Measurements from ENCODE around the gene SLC23A1. TPM values are rescaled to one million over a fixed set of nuclear protein-coding genes. Genes with fewer than 3 reads are reported as not detected.

SLC23A1 gene
- total and polyA plus RNA-seq, 2 of the 13 experiments (the other 11 are each of a cell fraction or from before 2014, with no cell fraction given) = 6.0 to 6.6 TPM

DNA sequence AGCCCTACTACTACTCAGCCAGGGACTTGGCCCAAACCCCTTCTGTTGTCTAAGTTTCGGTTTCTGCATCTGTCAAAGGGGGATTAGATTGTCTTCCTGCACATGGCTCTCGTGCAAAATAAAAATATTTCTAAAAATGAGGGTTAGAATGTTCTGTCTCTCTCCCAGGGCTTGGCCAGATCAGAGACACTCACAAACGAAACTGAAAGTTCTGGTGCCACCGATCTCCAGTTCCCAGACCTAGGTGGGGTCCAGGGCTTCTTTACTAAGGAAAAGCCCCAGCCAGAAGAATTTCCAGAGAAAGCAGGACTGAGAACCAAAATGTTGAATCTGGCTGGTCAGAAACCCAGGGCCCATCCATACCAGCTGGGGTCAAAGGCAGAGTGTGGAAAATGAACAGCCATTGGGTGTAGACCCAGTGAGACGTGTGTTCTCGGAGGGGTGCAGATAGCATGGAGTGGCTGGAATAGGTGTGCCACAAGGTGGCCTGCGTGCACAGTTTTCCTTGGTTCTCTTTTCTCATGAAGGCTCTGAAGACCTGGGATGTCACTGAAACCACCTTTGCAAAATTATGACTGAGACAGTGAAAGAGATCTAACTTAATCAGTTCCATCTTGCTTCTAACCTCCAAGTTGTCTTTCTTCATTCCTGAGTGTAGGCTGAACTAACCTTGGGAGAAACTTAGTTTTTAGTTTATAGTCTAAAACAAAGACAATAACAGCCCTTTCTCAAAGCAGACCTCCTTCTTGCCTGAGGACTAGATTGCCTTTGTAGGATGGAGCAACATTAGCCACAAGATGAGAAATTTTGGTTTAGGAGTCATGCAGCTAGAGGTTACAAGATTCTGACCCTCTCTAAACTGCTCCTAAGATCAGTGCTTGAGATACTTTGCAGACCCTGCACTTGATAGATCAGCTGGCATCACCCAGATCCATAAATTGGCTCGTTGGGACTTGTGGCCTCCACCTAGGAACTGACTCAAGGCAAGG, 2.3 kb upstream of the SLC23A1 start (continued):
- TF ChIP-seq SIX4 (CRISPR knock-in tag; IDR thresholded peaks at IDR 0.05) (no peak), ZNF430 (CRISPR knock-in tag; IDR thresholded peaks at IDR 0.05) (no peak), DMAP1 (CRISPR knock-in tag; IDR thresholded peaks at IDR 0.05) (0 out of 2 replicates have a peak, but pooled peaks have one; percentile 45), FOSL1 (CRISPR knock-in tag; IDR thresholded peaks at IDR 0.05; ENCODE audit: borderline replicate concordance) (no peak), ZNF326 (CRISPR knock-in tag; IDR thresholded peaks at IDR 0.05; ENCODE audit: borderline replicate concordance) (no peak), NFRKB (IDR thresholded peaks at IDR 0.05) (no peak), RBM39 (IDR thresholded peaks at IDR 0.05; ENCODE audit: low read depth, low read length, poor library complexity, severe bottlenecking) (no peak), SP5 (CRISPR knock-in tag; IDR thresholded peaks at IDR 0.05; ENCODE audit: borderline replicate concordance, low read depth) (0 out of 2 replicates have a peak, but pooled peaks have one; percentile 26), ZC3H13 (CRISPR knock-in tag; IDR thresholded peaks at IDR 0.05) (no peak), ETV5 (CRISPR knock-in tag; IDR thresholded peaks at IDR 0.05; ENCODE audit: borderline replicate concordance) (peak; percentile 33; the same call in 1 of the 2 replicates), SUZ12 (IDR thresholded peaks at IDR 0.05; ENCODE audit: low read depth, low read length) (no peak), SMYD3 (CRISPR knock-in tag; IDR thresholded peaks at IDR 0.05) (no peak), TBX2 (CRISPR knock-in tag; IDR thresholded peaks at IDR 0.05; ENCODE audit: borderline replicate concordance) (no peak; the same call in 1 of the 2 replicates), ZSCAN21 (CRISPR knock-in tag; IDR thresholded peaks at IDR 0.05; ENCODE audit: borderline replicate concordance) (no peak)
- TF ChIP-seq, protein P1, sequence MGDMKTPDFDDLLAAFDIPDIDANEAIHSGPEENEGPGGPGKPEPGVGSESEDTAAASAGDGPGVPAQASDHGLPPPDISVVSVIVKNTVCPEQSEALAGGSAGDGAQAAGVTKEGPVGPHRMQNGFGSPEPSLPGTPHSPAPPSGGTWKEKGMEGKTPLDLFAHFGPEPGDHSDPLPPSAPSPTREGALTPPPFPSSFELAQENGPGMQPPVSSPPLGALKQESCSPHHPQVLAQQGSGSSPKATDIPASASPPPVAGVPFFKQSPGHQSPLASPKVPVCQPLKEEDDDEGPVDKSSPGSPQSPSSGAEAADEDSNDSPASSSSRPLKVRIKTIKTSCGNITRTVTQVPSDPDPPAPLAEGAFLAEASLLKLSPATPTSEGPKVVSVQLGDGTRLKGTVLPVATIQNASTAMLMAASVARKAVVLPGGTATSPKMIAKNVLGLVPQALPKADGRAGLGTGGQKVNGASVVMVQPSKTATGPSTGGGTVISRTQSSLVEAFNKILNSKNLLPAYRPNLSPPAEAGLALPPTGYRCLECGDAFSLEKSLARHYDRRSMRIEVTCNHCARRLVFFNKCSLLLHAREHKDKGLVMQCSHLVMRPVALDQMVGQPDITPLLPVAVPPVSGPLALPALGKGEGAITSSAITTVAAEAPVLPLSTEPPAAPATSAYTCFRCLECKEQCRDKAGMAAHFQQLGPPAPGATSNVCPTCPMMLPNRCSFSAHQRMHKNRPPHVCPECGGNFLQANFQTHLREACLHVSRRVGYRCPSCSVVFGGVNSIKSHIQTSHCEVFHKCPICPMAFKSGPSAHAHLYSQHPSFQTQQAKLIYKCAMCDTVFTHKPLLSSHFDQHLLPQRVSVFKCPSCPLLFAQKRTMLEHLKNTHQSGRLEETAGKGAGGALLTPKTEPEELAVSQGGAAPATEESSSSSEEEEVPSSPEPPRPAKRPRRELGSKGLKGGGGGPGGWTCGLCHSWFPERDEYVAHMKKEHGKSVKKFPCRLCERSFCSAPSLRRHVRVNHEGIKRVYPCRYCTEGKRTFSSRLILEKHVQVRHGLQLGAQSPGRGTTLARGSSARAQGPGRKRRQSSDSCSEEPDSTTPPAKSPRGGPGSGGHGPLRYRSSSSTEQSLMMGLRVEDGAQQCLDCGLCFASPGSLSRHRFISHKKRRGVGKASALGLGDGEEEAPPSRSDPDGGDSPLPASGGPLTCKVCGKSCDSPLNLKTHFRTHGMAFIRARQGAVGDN (CRISPR knock-in tag; IDR thresholded peaks at IDR 0.05) = no peak
- TF ChIP-seq, protein P2, sequence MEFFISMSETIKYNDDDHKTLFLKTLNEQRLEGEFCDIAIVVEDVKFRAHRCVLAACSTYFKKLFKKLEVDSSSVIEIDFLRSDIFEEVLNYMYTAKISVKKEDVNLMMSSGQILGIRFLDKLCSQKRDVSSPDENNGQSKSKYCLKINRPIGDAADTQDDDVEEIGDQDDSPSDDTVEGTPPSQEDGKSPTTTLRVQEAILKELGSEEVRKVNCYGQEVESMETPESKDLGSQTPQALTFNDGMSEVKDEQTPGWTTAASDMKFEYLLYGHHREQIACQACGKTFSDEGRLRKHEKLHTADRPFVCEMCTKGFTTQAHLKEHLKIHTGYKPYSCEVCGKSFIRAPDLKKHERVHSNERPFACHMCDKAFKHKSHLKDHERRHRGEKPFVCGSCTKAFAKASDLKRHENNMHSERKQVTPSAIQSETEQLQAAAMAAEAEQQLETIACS (CRISPR knock-in tag; IDR thresholded peaks at IDR 0.05) = no peak
- TF ChIP-seq, protein P3, sequence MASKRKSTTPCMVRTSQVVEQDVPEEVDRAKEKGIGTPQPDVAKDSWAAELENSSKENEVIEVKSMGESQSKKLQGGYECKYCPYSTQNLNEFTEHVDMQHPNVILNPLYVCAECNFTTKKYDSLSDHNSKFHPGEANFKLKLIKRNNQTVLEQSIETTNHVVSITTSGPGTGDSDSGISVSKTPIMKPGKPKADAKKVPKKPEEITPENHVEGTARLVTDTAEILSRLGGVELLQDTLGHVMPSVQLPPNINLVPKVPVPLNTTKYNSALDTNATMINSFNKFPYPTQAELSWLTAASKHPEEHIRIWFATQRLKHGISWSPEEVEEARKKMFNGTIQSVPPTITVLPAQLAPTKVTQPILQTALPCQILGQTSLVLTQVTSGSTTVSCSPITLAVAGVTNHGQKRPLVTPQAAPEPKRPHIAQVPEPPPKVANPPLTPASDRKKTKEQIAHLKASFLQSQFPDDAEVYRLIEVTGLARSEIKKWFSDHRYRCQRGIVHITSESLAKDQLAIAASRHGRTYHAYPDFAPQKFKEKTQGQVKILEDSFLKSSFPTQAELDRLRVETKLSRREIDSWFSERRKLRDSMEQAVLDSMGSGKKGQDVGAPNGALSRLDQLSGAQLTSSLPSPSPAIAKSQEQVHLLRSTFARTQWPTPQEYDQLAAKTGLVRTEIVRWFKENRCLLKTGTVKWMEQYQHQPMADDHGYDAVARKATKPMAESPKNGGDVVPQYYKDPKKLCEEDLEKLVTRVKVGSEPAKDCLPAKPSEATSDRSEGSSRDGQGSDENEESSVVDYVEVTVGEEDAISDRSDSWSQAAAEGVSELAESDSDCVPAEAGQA (IDR thresholded peaks at IDR 0.05; ENCODE audit: low read depth) = no peak
- TF ChIP-seq, protein P3 (CRISPR knock-in tag; IDR thresholded peaks at IDR 0.05; ENCODE audit: borderline replicate concordance) = no peak

Measured in HepG2 (cell line).